Hepatocyte (in vitro differentiated cells): ENCODE results near the gene PTGIS. TPM values are rescaled to one million over a fixed set of nuclear protein-coding genes. Genes with fewer than 3 reads are reported as not detected.
A peak's percentile ranks its signal among the peaks of the same experiment; 100 is the strongest.
"Not testable (repeated sequence)": the region's sequence is repeated elsewhere in the genome, so short reads cannot be mapped to it uniquely, and the experiment has no call there.

Experiments used
- DNase-seq: peaks from one replicate; pipeline ENCODE4 v3.0.0-alpha.2; 2016; ENCODE audit warnings: low spot score
- H2AFZ ChIP-seq: fragments of 200-600 bp; sonication (generic); 2 replicates; pipeline ENCODE4 v1.6.0; 2016; ENCODE audit warnings: antibody characterized with exemption, mild to moderate bottlenecking
- H3K27ac ChIP-seq: fragments of 200-600 bp; sonication (generic); 2 replicates; pipeline ENCODE4 v1.5.1; 2016; ENCODE audit warnings: mild to moderate bottlenecking
- H3K27me3 ChIP-seq: fragments of 200-600 bp; sonication (generic); 2 replicates; pipeline ENCODE4 v1.6.1; 2016
- H3K36me3 ChIP-seq: fragments of 200-600 bp; sonication (generic); replicated peaks from 2 replicates; pipeline ENCODE4 v1.5.1; 2016; ENCODE audit warnings: low read depth; ENCODE audit not compliant: insufficient read depth
- H3K4me1 ChIP-seq: fragments of 200-600 bp; sonication (generic); 2 replicates; pipeline ENCODE4 v1.5.1; 2016; ENCODE audit warnings: mild to moderate bottlenecking, moderate library complexity; ENCODE audit not compliant: insufficient read depth
- H3K4me2 ChIP-seq: fragments of 200-600 bp; sonication (generic); 2 replicates; pipeline ENCODE4 v1.6.0; 2016
- H3K4me3 ChIP-seq: fragments of 200-600 bp; sonication (generic); 2 replicates; pipeline ENCODE4 v1.5.1; 2016; ENCODE audit warnings: mild to moderate bottlenecking
- H3K79me2 ChIP-seq: fragments of 200-600 bp; sonication (generic); 2 replicates; pipeline ENCODE4 v1.6.0; 2017; ENCODE audit warnings: mild to moderate bottlenecking
- H3K9me2 ChIP-seq: fragments of 200-600 bp; sonication (generic); replicated peaks from 2 replicates; pipeline ENCODE4 v1.6.0; 2017; ENCODE audit warnings: mild to moderate bottlenecking; ENCODE audit not compliant: insufficient read depth
- H3K9me3 ChIP-seq: fragments of 200-600 bp; sonication (generic); 2 replicates; pipeline ENCODE4 v1.5.1; 2016; ENCODE audit warnings: low read depth, mild to moderate bottlenecking
- H4K20me1 ChIP-seq: fragments of 200-600 bp; sonication (generic); 2 replicates; pipeline ENCODE4 v1.6.0; 2016; ENCODE audit warnings: mild to moderate bottlenecking; ENCODE audit not compliant: insufficient read depth, poor library complexity, severe bottlenecking
- CTCF ChIP-seq: fragments of 200-600 bp; sonication (generic); IDR thresholded peaks from 2 replicates; pipeline ENCODE4 v1.5.1; 2016; ENCODE audit warnings: antibody characterized with exemption, mild to moderate bottlenecking; ENCODE audit not compliant: poor library complexity
- EZH2 ChIP-seq: fragments of 200-600 bp; sonication (generic); IDR thresholded peaks from 2 replicates; pipeline ENCODE4 v1.6.1; 2016; ENCODE audit warnings: antibody characterized with exemption, mild to moderate bottlenecking, borderline replicate concordance
- EZH2phosphoT487 ChIP-seq: fragments of 200-600 bp; sonication (generic); IDR thresholded peaks from one replicate; pipeline ENCODE4 v1.6.1; 2018; ENCODE audit warnings: antibody characterized with exemption, mild to moderate bottlenecking, low read depth, moderate library complexity; ENCODE audit not compliant: unreplicated experiment, severe bottlenecking
- WGBS: methylation state at CpG from one replicate; pipeline ENCODE4 v1.1.6; 2016; ENCODE audit warnings: low lambda C conversion rate; ENCODE audit errors: missing lambda C conversion rate; 5-methylcytosine and 5-hydroxymethylcytosine counted together
- polyA plus RNA-seq: library from polyadenylated mRNA; unstranded; fragments of >200 nt; fragmentation: Nextera tagmentation; extraction: Ambion mirVana; gene quantifications from 2 replicates; pipeline ENCODE4 v1.2.1, GENCODE V29; 2016
- total RNA-seq: library from RNA; depleted of rRNA; stranded (reverse); fragments of >200 nt; gene quantifications from 2 replicates; pipeline ENCODE4 v1.2.3, GENCODE V29; 2014

PTGIS gene
- total and polyA plus RNA-seq, 2 experiments from 2014 or later: 25.4 to 26.1 TPM

- no peaks in the 10 kb centered on the region for H3K9me3 ChIP-seq
- no peaks in the 10 kb centered on the region for H3K79me2 ChIP-seq
- no peaks in the 10 kb centered on the region for H3K9me2 ChIP-seq
- no peak for DNase-seq
- H2AFZ ChIP-seq: no peak overlapping the region
- no peaks in the 10 kb centered on the region for H3K36me3 ChIP-seq
- H3K4me3 ChIP-seq: no peak overlapping the region
- TF ChIP-seq CTCF: no peak
- TF ChIP-seq EZH2: no peak
- TF ChIP-seq EZH2phosphoT487: no peak
- H4K20me1 ChIP-seq: no peaks in the 10 kb centered on the region
- no peak overlapping the region for H3K4me2 ChIP-seq
- H3K4me1 ChIP-seq: peaks cover 3% of the 10 kb centered on the region
- no peak overlapping the region for H3K27ac ChIP-seq
- H3K27me3 ChIP-seq: no peaks in the 10 kb centered on the region
- 81% methylated on average over 15 of the region's 15 CpGs for WGBS
Observed at GRCh38 chr20:49615401-49616153, 47.6 kb upstream of the PTGIS start.

- H3K4me3 ChIP-seq, H3K36me3 ChIP-seq, H3K9me2 ChIP-seq, H3K27ac ChIP-seq, H2AFZ ChIP-seq, H3K4me1 ChIP-seq, H3K79me2 ChIP-seq, H3K4me2 ChIP-seq, H3K9me3 ChIP-seq, DNase-seq, H4K20me1 ChIP-seq, H3K27me3 ChIP-seq: not testable (repeated sequence)
- 96% methylated on average over 8 of the region's 8 CpGs for WGBS
Observed at GRCh38 chr20:49615051-49615400, 47.1 kb upstream of the PTGIS start.

- DNase-seq: no peak
- Histone ChIP-seq H3K9me3 (no peaks in the 10 kb centered on the region), H3K27me3 (no peaks in the 10 kb centered on the region), H3K27ac (no peak overlapping the region), H3K4me3 (no peak overlapping the region), H3K36me3 (no peaks in the 10 kb centered on the region), H4K20me1 (no peaks in the 10 kb centered on the region), H3K79me2 (no peaks in the 10 kb centered on the region), H3K4me1 (peaks cover 3% of the 10 kb centered on the region), H3K9me2 (no peaks in the 10 kb centered on the region), H2AFZ (no peak overlapping the region), H3K4me2 (no peak overlapping the region)
- TF ChIP-seq EZH2 (no peak), EZH2phosphoT487 (no peak), CTCF (no peak)
- WGBS: 84% methylated on average over 13 of the region's 13 CpGs
Observed at GRCh38 chr20:49614338-49615050, 46.6 kb upstream of the PTGIS start.

GRCh38 chr20:49612127-49612738 lies 44.3 kb upstream of the PTGIS start:
- H3K79me2 ChIP-seq: no peaks in the 10 kb centered on the region
- no peaks in the 10 kb centered on the region for H3K27me3 ChIP-seq
- H3K4me3 ChIP-seq: no peak overlapping the region
- peaks cover 3% of the 10 kb centered on the region for H3K4me1 ChIP-seq
- DNase-seq: no peak
- H3K9me2 ChIP-seq: no peaks in the 10 kb centered on the region
- H3K36me3 ChIP-seq: no peaks in the 10 kb centered on the region
- no peak overlapping the region for H2AFZ ChIP-seq
- no peaks in the 10 kb centered on the region for H3K9me3 ChIP-seq
- H3K4me2 ChIP-seq: no peak overlapping the region
- H3K27ac ChIP-seq: no peak overlapping the region
- WGBS: 95% methylated on average over 6 of the region's 6 CpGs
- H4K20me1 ChIP-seq: no peaks in the 10 kb centered on the region
- no peak for TF ChIP-seq EZH2
- no peak for TF ChIP-seq CTCF
- TF ChIP-seq EZH2phosphoT487: no peak

GRCh38 chr20:49611539-49612126 lies 43.7 kb upstream of the PTGIS start:
- Histone ChIP-seq H2AFZ (peak overlapping the region; percentile 82), H3K4me2 (peak overlapping the region; percentile 80)

More at GRCh38 chr20:49611539-49612126, 43.7 kb upstream of the PTGIS start:
- WGBS: 83% methylated on average over 6 of the region's 6 CpGs
- H3K9me3 ChIP-seq, DNase-seq, H3K27ac ChIP-seq, H3K27me3 ChIP-seq, H3K79me2 ChIP-seq, H4K20me1 ChIP-seq, H3K4me3 ChIP-seq, H3K36me3 ChIP-seq, H3K9me2 ChIP-seq, H3K4me1 ChIP-seq: not testable (repeated sequence)
